HG03135 (cell line): ENCODE measurements around the gene AGPAT1.

Experiments
- ATAC-seq: cut with Tn5 transposase; IDR thresholded peaks from one replicate; pipeline ENCODE4 v1.9.1; 2021; ENCODE audit warnings: mild to moderate bottlenecking, moderate library complexity; ENCODE audit not compliant: unreplicated experiment

Gene AGPAT1

GRCh38 chr6:32173051-32173727, 2.7 kb downstream of the AGPAT1 start:
- ATAC-seq = no peak

GRCh38 chr6:32171234-32171633, 4.7 kb downstream of the AGPAT1 start:
- ATAC-seq = no peak

DNA sequence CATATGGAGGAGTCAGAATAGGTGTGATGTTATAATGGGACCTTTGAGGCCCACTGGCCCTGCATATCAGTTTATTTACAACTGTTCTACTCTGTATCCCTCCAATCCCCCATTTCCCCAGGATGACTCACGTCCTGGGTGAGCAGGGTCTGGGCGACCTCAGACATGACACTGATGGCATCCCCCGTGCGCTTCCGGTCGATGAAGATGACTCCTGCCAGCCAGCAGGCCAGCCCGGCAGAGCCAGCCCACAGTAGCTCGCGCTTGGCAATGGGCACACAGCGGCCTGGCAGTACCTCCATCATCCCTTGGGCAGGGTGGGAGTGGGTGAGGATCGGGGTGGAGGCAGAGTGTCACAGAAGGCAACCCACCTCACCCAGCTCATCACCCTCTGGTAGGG, 5.6 kb downstream of the AGPAT1 start:
- no peak for ATAC-seq

DNA sequence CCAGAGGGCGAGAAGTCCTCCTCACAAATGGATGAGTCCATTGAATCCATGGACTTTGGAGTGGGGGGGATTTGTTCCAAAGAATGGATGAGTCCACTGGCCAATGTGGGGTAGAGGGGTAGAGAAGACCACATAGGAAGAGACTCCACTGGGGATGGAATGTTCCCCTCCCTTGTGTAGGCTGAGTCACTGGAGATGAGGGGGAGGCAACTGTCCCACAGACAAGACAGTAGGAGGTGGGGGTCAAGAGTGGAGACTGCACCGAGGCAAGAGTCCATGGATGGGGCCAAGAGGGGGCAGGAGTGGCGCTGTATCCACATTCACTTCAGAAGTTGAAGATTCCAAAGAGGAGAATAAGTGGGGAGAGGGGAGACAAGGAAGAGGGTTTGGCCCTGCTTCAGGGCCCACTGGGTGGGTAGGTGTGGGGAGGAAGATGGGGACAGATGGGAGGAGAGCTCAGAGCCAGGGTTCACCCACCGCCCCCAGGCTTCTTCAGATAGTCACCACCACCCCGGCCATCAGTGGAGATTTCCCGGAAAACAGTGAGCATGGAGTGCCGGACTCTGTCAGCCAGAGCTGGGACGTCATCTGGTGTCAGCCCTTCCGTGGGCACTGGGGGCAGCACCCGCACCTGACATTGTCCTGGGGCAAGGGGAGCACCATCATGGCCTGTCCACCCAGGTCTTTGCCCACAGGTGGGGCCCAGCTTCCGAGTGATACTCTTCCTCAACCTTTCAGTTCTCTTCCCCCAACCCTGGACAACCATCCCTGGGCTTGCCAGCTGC, 6.9 kb downstream of the AGPAT1 start:
- ATAC-seq = no peak

- no peak for ATAC-seq
Observed at GRCh38 chr6:32168350-32168749, 7.5 kb downstream of the AGPAT1 start.

- ATAC-seq = no peak
Observed at GRCh38 chr6:32167761-32168262, 8.1 kb downstream of the AGPAT1 start.

DNA sequence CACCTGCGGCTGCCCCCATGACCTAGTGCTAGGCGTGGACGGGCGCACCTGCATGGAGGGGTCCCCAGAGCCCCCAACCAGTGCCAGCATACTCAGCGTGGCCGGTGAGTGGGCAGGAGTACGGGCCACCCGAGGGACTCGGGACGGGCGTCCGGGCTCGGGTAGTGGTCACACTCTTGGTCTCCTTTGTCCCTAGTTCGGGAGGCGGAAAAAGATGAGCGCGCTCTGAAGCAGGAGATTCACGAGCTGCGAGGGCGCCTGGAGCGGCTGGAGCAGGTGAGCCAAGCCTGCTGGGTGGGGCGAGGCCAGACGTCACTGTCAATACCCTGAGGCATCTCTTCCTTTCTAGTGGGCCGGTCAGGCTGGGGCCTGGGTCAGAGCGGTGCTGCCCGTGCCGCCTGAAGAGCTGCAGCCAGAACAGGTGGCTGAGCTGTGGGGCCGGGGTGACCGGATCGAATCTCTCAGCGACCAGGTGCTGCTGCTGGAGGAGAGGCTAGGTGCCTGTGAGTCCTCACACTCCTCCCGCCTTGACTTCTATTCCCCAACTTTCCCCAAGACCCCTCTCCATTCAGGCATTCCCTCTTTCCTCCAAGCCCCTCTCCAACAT, 8.6 kb downstream of the AGPAT1 start:
- no peak for ATAC-seq

- no peak for ATAC-seq
Observed at GRCh38 chr6:32166411-32167061, 9.3 kb downstream of the AGPAT1 start.

DNA sequence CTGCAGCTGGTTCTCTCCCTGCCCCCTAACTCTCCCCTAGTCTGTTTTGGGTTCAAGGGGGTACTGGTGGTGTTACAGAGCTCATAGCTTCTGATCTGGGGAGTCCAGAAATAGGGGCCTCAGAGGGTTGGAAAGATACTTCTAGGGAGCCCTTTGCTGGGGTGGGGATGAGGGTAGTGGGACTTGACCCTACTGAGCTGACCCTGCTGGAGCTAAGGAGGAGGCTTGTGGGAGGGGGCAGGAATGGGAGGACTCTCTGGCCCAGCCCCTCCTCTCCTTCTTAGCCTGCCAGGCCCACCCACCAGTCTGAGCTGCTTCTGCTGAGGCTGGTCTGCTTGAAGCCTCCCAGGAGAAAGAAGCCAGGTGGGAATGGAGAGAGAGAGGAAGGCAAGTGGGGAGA, 11.6 kb downstream of the AGPAT1 start, which contains the start of gene EGFL8:
Gene EGFL8 (plus strand): TSS at position 301 of the 400 bp plus-strand sequence. CDS start 1,571 bp downstream, outside the sequence.
- ATAC-seq = no peak

DNA sequence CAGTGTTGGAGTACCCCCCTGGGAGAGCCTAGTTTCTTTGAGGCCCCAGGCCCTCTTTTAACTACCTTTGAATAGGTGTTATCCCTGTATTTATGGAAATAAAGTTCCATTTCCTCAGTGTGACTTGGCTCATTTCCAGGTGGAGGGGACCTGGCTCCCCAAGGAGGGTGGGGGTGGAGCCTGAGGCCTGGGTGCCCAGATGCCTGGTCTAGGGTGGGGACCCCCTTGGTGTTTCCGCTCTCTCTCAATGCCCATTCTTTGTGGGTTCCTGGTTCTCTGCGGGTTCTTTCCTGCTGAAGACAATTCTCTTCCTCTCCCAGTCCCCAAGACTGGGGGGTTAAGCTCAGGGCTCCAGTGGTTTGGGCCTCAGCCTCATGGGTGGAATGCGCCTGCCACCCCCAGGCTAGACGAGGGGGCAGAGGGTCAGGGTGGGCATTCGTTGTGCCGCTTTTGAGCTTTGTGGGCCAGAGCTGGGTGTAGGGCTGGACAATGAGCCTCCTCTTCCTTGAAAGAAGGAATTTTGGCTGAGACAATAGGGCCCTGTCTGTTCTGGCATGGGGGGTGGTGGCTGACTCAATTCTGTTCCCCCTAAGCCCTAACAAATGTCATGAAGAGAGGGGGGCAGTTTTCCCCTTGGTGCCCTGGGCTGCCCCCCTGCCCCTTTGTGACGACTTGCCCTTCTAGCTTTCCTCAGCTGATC, 12.2 kb downstream of the AGPAT1 start:
- no peak for ATAC-seq

DNA sequence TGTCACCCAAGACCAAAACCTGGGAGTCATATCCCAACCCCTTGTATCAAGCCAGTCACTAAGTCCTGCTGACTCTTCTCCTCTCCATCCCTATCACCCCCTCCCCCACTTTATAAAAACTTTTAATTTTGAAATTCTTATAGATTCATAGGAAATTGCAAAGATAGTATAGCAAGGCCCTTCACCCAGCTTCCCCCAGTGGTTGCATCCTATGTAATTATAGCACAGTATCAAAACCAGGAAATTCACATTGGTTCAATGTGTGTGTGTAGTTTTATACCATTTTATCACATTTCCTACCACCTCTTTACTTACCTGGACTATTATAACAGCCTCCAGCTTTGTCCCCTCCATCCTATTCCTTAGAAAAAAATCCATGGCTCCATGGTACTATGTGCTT, 17.8 kb downstream of the AGPAT1 start:
- ATAC-seq = no peak

- ATAC-seq = no peak
Observed at GRCh38 chr6:32156891-32157290, 19.0 kb downstream of the AGPAT1 start.

DNA sequence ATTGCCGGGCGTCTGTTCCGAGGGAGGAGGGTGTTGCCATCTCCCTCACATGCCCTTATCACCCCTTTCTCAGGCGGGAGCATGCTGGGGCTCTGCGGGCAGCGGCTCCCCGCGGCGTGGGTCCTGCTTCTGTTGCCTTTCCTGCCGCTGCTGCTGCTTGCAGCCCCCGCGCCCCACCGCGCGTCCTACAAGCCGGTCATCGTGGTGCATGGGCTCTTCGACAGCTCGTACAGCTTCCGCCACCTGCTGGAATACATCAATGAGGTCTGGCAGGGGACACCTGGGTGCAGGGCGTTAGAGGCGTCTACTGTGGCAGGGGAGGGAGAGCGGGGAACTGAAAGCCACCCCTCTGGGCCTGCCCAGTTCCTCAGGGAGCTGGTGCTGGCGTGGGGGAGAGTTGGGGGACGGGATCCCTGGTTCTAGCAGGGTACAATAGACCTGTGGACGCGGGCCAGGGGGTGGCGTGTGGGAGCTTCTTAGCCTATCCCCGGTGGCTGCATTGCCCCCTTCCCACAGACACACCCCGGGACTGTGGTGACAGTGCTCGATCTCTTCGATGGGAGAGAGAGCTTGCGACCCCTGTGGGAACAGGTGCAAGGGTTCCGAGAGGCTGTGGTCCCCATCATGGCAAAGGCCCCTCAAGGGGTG, 21.2 kb downstream of the AGPAT1 start:
- peak; percentile 52 for ATAC-seq

- no peak for ATAC-seq
Observed at GRCh38 chr6:32153564-32154513, 22.0 kb downstream of the AGPAT1 start, which contains the start of gene PPT2. Gene PPT2, plus strand, starts transcription at chr6:32154141. Its CDS starts 454 bp downstream, at chr6:32154595.

- no peak for ATAC-seq
Observed at GRCh38 chr6:32152769-32153563, 22.9 kb downstream of the AGPAT1 start.

GRCh38 chr6:32151863-32152768, 23.8 kb downstream of the AGPAT1 start, which contains the start of gene PRRT1:
Gene PRRT1, minus strand, starts transcription at chr6:32151939. Its CDS starts 112 bp downstream, at chr6:32151827.
- ATAC-seq = no peak
